ENCODE results near the gene RAD51B. TPM values are rescaled to one million over a fixed set of nuclear protein-coding genes. Genes with fewer than 3 reads are reported as not detected.
A peak's percentile ranks its signal among the peaks of the same experiment; 100 is the strongest.

RAD51B gene
- total RNA-seq, 1 donor from 2014 or later, result 16.7 TPM

- Mint-ChIP-seq H3K9me3 (peaks cover 5% of the 10 kb centered on the region), H3K4me1 (peaks cover 91% of the 10 kb centered on the region), H3K27me3 (ENCODE audit: low read depth) (no peaks in the 10 kb centered on the region), H3K36me3 (ENCODE audit: low read depth) (peaks cover 16% of the 10 kb centered on the region), H3K4me3 (peak overlapping the region; percentile 39), H3K27ac (ENCODE audit: unreplicated experiment) (peak overlapping the region; percentile 13)
- TF ChIP-seq, protein P1, sequence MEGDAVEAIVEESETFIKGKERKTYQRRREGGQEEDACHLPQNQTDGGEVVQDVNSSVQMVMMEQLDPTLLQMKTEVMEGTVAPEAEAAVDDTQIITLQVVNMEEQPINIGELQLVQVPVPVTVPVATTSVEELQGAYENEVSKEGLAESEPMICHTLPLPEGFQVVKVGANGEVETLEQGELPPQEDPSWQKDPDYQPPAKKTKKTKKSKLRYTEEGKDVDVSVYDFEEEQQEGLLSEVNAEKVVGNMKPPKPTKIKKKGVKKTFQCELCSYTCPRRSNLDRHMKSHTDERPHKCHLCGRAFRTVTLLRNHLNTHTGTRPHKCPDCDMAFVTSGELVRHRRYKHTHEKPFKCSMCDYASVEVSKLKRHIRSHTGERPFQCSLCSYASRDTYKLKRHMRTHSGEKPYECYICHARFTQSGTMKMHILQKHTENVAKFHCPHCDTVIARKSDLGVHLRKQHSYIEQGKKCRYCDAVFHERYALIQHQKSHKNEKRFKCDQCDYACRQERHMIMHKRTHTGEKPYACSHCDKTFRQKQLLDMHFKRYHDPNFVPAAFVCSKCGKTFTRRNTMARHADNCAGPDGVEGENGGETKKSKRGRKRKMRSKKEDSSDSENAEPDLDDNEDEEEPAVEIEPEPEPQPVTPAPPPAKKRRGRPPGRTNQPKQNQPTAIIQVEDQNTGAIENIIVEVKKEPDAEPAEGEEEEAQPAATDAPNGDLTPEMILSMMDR (conservative IDR thresholded peaks at IDR 0.05), result no peak
- DNase-seq (ENCODE audit: low read depth, low spot score), result no peak
These were observed 702.0 kb downstream of the RAD51B start for GRCh38 chr14:68521557-68521901.

DNA sequence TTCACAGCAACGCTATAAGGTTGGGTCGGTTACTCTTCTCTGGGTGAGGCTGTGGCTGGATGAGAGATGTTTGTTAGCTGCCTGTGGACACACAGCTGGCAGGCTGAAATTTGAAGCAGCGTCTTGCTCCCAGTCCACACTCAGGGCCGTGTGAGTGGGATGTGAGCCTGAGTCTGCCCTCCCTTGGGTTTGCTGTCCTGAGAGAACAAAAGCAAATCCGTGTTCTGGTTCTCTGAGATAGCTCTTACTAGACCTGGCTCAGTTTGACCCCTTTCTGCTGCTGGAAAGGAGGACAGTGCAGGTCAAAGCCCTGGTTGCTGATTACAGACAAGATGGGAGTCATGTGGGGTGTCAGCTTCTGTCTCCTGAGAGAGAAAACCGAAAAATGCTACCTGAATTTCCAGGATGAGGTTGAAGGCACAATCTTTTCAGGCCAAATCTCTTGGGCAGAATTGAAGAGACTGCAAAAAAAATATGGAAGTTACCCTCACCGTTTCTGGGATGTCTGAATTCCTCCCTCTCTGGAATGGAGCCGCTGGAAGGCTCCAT is 702.5 kb downstream of the RAD51B start:
- Mint-ChIP-seq H3K27ac (ENCODE audit: unreplicated experiment) (peak overlapping the region; percentile 89), H3K4me3 (no peak overlapping the region), H3K4me1 (peaks cover 91% of the 10 kb centered on the region)

GRCh38 chr14:68522510-68523325 is 703.1 kb downstream of the RAD51B start:
- TF ChIP-seq, protein P1 (conservative IDR thresholded peaks at IDR 0.05), result no peak
- Mint-ChIP-seq H3K4me3 (peak overlapping the region; percentile 39), H3K27ac (ENCODE audit: unreplicated experiment) (peak overlapping the region; percentile 89), H3K27me3 (ENCODE audit: low read depth) (no peaks in the 10 kb centered on the region), H3K4me1 (peaks cover 91% of the 10 kb centered on the region), H3K36me3 (ENCODE audit: low read depth) (peaks cover 26% of the 10 kb centered on the region), H3K9me3 (peaks cover 5% of the 10 kb centered on the region)
- DNase-seq (ENCODE audit: low read depth, low spot score), result no peak

More for the DNA sequence above, 702.5 kb downstream of the RAD51B start:
- TF ChIP-seq, protein P1 (conservative IDR thresholded peaks at IDR 0.05), result no peak
- peaks cover 5% of the 10 kb centered on the region for H3K9me3 Mint-ChIP-seq
- H3K27me3 Mint-ChIP-seq (ENCODE audit: low read depth), result no peaks in the 10 kb centered on the region
- no peak for DNase-seq (ENCODE audit: low read depth, low spot score)
- peaks cover 20% of the 10 kb centered on the region for H3K36me3 Mint-ChIP-seq (ENCODE audit: low read depth)

- Mint-ChIP-seq H3K27ac (ENCODE audit: unreplicated experiment) (peak overlapping the region; percentile 89), H3K9me3 (peaks cover 8% of the 10 kb centered on the region), H3K27me3 (ENCODE audit: low read depth) (no peaks in the 10 kb centered on the region), H3K4me3 (no peak overlapping the region), H3K4me1 (peaks cover 91% of the 10 kb centered on the region), H3K36me3 (ENCODE audit: low read depth) (peaks cover 26% of the 10 kb centered on the region)
- TF ChIP-seq, protein P1 (conservative IDR thresholded peaks at IDR 0.05), result no peak
- DNase-seq (ENCODE audit: low read depth, low spot score), result no peak
These were observed 703.7 kb downstream of the RAD51B start for GRCh38 chr14:68523326-68523610.

- Mint-ChIP-seq H3K4me3 (no peak overlapping the region), H3K27ac (ENCODE audit: unreplicated experiment) (peak overlapping the region; percentile 72), H3K36me3 (ENCODE audit: low read depth) (peaks cover 27% of the 10 kb centered on the region), H3K9me3 (peaks cover 8% of the 10 kb centered on the region), H3K27me3 (ENCODE audit: low read depth) (no peaks in the 10 kb centered on the region), H3K4me1 (peaks cover 82% of the 10 kb centered on the region)
- TF ChIP-seq, protein P1 (conservative IDR thresholded peaks at IDR 0.05), result no peak
- DNase-seq (ENCODE audit: low read depth, low spot score), result no peak
These were observed 704.6 kb downstream of the RAD51B start for GRCh38 chr14:68523989-68524725.
